ENCODE data around the gene AUNIP. TPM values are rescaled to one million over a fixed set of nuclear protein-coding genes. Genes with fewer than 3 reads are reported as not detected.

Gene AUNIP
- total RNA-seq, 1 experiment from 2014 or later: 22.2 TPM

DNA sequence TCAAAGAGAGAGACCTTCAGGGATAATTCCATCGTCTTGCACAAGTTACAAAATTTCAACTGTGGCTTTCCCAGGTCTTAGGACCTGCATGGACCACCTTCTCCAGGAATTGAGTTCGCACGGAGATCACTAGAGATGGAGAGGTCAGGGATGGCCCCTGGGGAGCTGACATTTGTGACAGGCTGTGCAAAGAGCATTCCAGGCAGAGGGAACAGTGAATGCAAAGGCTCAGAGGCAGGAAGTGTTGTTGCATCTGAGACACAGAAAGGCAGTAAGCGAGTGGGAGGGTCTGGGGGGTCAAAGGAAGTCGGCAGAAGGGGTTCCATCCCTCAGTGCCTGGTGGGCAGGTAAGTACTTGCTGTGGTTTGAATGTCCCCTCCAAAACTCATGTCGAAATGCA lies 68.8 kb downstream of the AUNIP start:
- Histone ChIP-seq H3K23me2 (ENCODE audit: insufficient read length, low read depth, low read length, poor library complexity, severe bottlenecking) (no peaks in the 10 kb centered on the region), H2BK15ac (ENCODE audit: low read depth, low read length) (no peak overlapping the region), H3T11ph (ENCODE audit: low read length) (no peak overlapping the region), H2BK12ac (ENCODE audit: insufficient read length, low read depth, low read length) (no peak overlapping the region), H4K20me1 (ENCODE audit: control insufficient read depth, insufficient read depth, insufficient read length) (no peaks in the 10 kb centered on the region), H3K9ac (ENCODE audit: extremely low read depth, insufficient read length, low read length) (no peak overlapping the region), H2BK20ac (ENCODE audit: low read depth, low read length, poor library complexity, severe bottlenecking) (no peak overlapping the region), H3K79me1 (ENCODE audit: insufficient read depth, low read depth, low read length, poor library complexity, severe bottlenecking) (no peaks in the 10 kb centered on the region), H3K79me2 (ENCODE audit: insufficient read depth, low read length) (no peaks in the 10 kb centered on the region), H2BK120ac (ENCODE audit: low read depth, low read length, poor library complexity, severe bottlenecking) (no peak overlapping the region), H4K91ac (ENCODE audit: insufficient read length, low read depth, low read length) (no peak overlapping the region), H3K23ac (ENCODE audit: insufficient read length, low read depth, low read length) (no peak overlapping the region), H3K27ac (ENCODE audit: insufficient read length, low read depth, low read length) (no peak overlapping the region), H3K4me1 (ENCODE audit: insufficient read depth, low read length) (no peaks in the 10 kb centered on the region), H3K4me2 (ENCODE audit: insufficient read depth, insufficient read length, low read length) (no peak overlapping the region), H2AK5ac (ENCODE audit: insufficient read length, low read length) (no peak overlapping the region), H3K18ac (ENCODE audit: insufficient read length, low read depth, low read length) (no peak overlapping the region), H4K5ac (ENCODE audit: insufficient read length, low read depth, low read length) (no peak overlapping the region), H4K8ac (replicated peaks; ENCODE audit: insufficient read length, low read depth, low read length) (no peak overlapping the region), H2BK5ac (ENCODE audit: insufficient read length, low read length) (no peak overlapping the region), H3K9me3 (ENCODE audit: control insufficient read depth, low read depth, low read length) (no peaks in the 10 kb centered on the region), H2AFZ (ENCODE audit: low read length) (no peak overlapping the region), H3K56ac (ENCODE audit: insufficient read length, low read depth, low read length) (no peak overlapping the region), H3K14ac (ENCODE audit: insufficient read depth, low read length) (no peak overlapping the region), H3K4ac (ENCODE audit: low read depth, low read length) (no peak overlapping the region), H3K27me3 (ENCODE audit: insufficient read depth, low read length) (no peaks in the 10 kb centered on the region)
- WGBS (ENCODE audit: extremely low coverage, insufficient read length, low lambda C conversion rate): no CpG with 5 or more reads among the region's 6 CpGs
- H3K36me3 Mint-ChIP-seq (ENCODE audit: insufficient read depth in 1 of 3, low read depth in 3 of 3): peaks cover 0 to 2% (median 1%) of the 10 kb centered on the region in 3 experiments; a peak in 1 of 7 replicates
- H3K27me3 Mint-ChIP-seq (ENCODE audit: low read depth): no peaks in the 10 kb centered on the region; the same call in 1 of the 2 replicates
- H3K4me3 Mint-ChIP-seq: no peak overlapping the region
- no peak for DNase-seq
- H3K27ac Mint-ChIP-seq: peak overlapping the region in 1 of 3 experiments; percentile 34; a peak in 1 of 7 replicates
- TF ChIP-seq, protein P1, sequence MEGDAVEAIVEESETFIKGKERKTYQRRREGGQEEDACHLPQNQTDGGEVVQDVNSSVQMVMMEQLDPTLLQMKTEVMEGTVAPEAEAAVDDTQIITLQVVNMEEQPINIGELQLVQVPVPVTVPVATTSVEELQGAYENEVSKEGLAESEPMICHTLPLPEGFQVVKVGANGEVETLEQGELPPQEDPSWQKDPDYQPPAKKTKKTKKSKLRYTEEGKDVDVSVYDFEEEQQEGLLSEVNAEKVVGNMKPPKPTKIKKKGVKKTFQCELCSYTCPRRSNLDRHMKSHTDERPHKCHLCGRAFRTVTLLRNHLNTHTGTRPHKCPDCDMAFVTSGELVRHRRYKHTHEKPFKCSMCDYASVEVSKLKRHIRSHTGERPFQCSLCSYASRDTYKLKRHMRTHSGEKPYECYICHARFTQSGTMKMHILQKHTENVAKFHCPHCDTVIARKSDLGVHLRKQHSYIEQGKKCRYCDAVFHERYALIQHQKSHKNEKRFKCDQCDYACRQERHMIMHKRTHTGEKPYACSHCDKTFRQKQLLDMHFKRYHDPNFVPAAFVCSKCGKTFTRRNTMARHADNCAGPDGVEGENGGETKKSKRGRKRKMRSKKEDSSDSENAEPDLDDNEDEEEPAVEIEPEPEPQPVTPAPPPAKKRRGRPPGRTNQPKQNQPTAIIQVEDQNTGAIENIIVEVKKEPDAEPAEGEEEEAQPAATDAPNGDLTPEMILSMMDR (conservative IDR thresholded peaks at IDR 0.05): no peak
- no peaks in the 10 kb centered on the region for H3K9me3 Mint-ChIP-seq
- peaks cover 0 to 7% of the 10 kb centered on the region in 2 experiments; a peak in 3 of 4 replicates for H3K4me1 Mint-ChIP-seq

All from H9 (cell line).